MCF 10A (cell line): Measurements from ENCODE around the gene FRMD4B. TPM values are rescaled to one million over a fixed set of nuclear protein-coding genes. Genes with fewer than 3 reads are reported as not detected.

Experiments
- BruUV-seq: library from RNA; stranded (reverse); fragments of 400-500 nt; replicated peaks from 2 replicates; lab custom pipeline; 2021; lab: Mats Ljungman, UMichigan
- CTCF ChIA-PET: fragments of 300-600 bp; sonication (Branson Sonifier 250); formaldehyde crosslinking; extraction: SDS; loops from one replicate; lab custom pipeline; 2021; ENCODE audit warnings: antibody characterized with exemption, inconsistent platforms; lab: Yijun Ruan, JAX
- POLR2A ChIA-PET: fragments of 300-600, 350-650 bp; sonication (Branson Sonifier 250); formaldehyde crosslinking; extraction: SDS; loops from one replicate; lab custom pipeline; 2020; ENCODE audit warnings: antibody characterized with exemption, inconsistent platforms; lab: Yijun Ruan, JAX
- DNase-seq: peaks from one replicate; pipeline ENCODE4 v3.0.0-alpha.2; 2018; ENCODE audit not compliant: unreplicated experiment
- H3K27ac Mint-ChIP-seq: one replicate; pipeline ENCODE4 v1.8.0; 2022; ENCODE audit warnings: mild to moderate bottlenecking, low read depth, mixed read lengths; ENCODE audit not compliant: unreplicated experiment
- H3K27me3 Mint-ChIP-seq: one replicate; pipeline ENCODE4 v1.8.0; 2022; ENCODE audit warnings: mixed read lengths; ENCODE audit not compliant: insufficient read depth, unreplicated experiment
- H3K36me3 Mint-ChIP-seq: one replicate; pipeline ENCODE4 v1.8.0; 2022; ENCODE audit warnings: mild to moderate bottlenecking, moderate library complexity, mixed read lengths; ENCODE audit not compliant: insufficient read depth, unreplicated experiment
- H3K4me1 Mint-ChIP-seq: one replicate; pipeline ENCODE4 v1.8.0; 2022; ENCODE audit warnings: mixed read lengths; ENCODE audit not compliant: insufficient read depth, unreplicated experiment
- H3K4me3 Mint-ChIP-seq: one replicate; pipeline ENCODE4 v1.8.0; 2022; ENCODE audit warnings: mild to moderate bottlenecking, moderate library complexity, mixed read lengths; ENCODE audit not compliant: unreplicated experiment
- H3K9me3 Mint-ChIP-seq: one replicate; pipeline ENCODE4 v1.8.0; 2022; ENCODE audit warnings: mixed read lengths; ENCODE audit not compliant: unreplicated experiment
- CTCF ChIP-seq: fragments of 200-600 bp; IDR thresholded peaks from one replicate; pipeline ENCODE4 v1.8.0; 2022; ENCODE audit warnings: antibody characterized with exemption, mild to moderate bottlenecking; ENCODE audit not compliant: unreplicated experiment
- intact Hi-C: fragments of 100-400 bp; cut with micrococcal nuclease; formaldehyde crosslinking; loops from 2 replicates; pipeline ENCODE4 v1.14.1; 2022
- total RNA-seq: library from RNA; stranded (reverse); gene quantifications from 2 replicates; pipeline ENCODE4 v1.2.3, GENCODE V29; 2022

FRMD4B gene
- total RNA-seq, 1 experiment from 2014 or later = 39.0 TPM

- intact Hi-C loops = loop anchor here (1.0 to 5.0 kb wide), 5 partner anchors 40 to 786 kb away; no protein-coding TSS in a partner anchor
- no TSS peak for BruUV-seq
- Mint-ChIP-seq H3K36me3 (peaks cover 6% of the 10 kb centered on the region), H3K9me3 (no peaks in the 10 kb centered on the region), H3K27me3 (no peaks in the 10 kb centered on the region), H3K4me3 (no peak overlapping the region), H3K4me1 (no peaks in the 10 kb centered on the region), H3K27ac (no peak overlapping the region)
- TF ChIP-seq CTCF = peak; percentile 88
- POLR2A ChIA-PET = interaction anchor here (0.7 to 1.6 kb wide), 10 partner anchors 11 to 508 kb away, joined by 3 to 5 read pairs (median 4); no protein-coding TSS in a partner anchor
- peak; percentile 65 for DNase-seq
- CTCF ChIA-PET = interaction anchor here (0.6 to 12.3 kb wide), 80 partner anchors 7 to 694 kb away, joined by 3 to 332 read pairs (median 4); partner anchors contain the start of gene LMOD3
Measured at GRCh38 chr3:69161587-69162307, 224.1 kb downstream of the FRMD4B start.

DNA sequence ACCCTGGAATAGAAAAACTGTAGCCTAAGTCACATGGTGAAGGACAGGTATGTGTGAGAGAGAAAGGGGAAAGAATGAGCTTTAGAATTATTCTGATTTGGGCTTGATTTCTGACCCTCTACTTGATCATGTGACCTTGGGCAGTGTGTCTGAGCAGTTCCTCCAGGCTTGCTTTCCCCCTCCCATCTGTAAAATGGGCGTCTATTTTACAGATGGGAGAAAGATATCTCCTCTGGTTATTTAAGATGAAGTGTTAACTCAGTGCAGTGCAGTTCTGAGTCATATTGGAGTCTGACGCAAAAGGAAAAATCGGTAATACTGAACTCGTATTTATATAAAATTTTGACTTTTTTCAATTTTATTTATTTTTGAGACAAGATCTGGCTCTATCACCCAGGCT is 225.4 kb downstream of the FRMD4B start:
- Mint-ChIP-seq H3K36me3 (no peaks in the 10 kb centered on the region), H3K27me3 (no peaks in the 10 kb centered on the region), H3K27ac (no peak overlapping the region), H3K9me3 (no peaks in the 10 kb centered on the region), H3K4me3 (no peak overlapping the region), H3K4me1 (no peaks in the 10 kb centered on the region)
- ChIA-PET CTCF (interaction anchor here (0.6 to 12.3 kb wide), 33 partner anchors 10 to 634 kb away, joined by 3 to 332 read pairs (median 7); partner anchors contain the start of gene LMOD3), POLR2A (interaction anchor here (0.7 to 1.1 kb wide), 4 partner anchors 39 to 522 kb away, joined by 3 to 4 read pairs (median 3); partner anchors contain the start of gene FRMD4B)
- intact Hi-C loops = loop anchor here (5.0 kb wide), 1 partner anchor 787 kb away; no protein-coding TSS in a partner anchor
- no peak for DNase-seq
- BruUV-seq = no TSS peak
- TF ChIP-seq CTCF = no peak

DNA sequence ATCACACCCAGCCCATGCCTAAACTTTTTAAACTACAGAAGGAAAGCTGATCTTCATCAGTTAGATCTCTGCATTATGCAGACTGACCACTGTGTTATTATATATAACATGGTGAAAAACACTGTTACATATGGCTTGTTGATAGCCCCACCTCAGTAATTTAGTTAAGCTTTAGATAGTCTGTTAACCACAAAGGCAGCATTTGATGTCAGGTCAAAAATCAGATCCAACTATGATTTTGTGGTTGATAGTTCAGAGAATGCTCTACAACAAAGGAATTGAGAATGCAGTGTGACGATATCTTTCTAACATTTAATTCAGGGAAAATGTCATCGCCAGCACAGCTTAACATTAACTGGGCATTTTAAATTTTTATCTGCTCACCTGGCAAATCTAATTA is 225.8 kb downstream of the FRMD4B start:
- no peak for DNase-seq
- BruUV-seq = no TSS peak
- POLR2A ChIA-PET = interaction anchor here (0.6 to 1.1 kb wide), 4 partner anchors 39 to 523 kb away, joined by 3 to 6 read pairs (median 4); partner anchors contain the start of gene FRMD4B
- no peaks in the 10 kb centered on the region for H3K27me3 Mint-ChIP-seq
- H3K36me3 Mint-ChIP-seq = no peaks in the 10 kb centered on the region
- no peak overlapping the region for H3K4me3 Mint-ChIP-seq
- no peaks in the 10 kb centered on the region for H3K9me3 Mint-ChIP-seq
- no peaks in the 10 kb centered on the region for H3K4me1 Mint-ChIP-seq
- intact Hi-C loops = loop anchor here (5.0 kb wide), 1 partner anchor 787 kb away; no protein-coding TSS in a partner anchor
- CTCF ChIA-PET = interaction anchor here (0.6 to 12.3 kb wide), 21 partner anchors 9 to 1782 kb away, joined by 3 to 332 read pairs (median 10); partner anchors contain the start of gene LMOD3
- no peak for TF ChIP-seq CTCF
- no peak overlapping the region for H3K27ac Mint-ChIP-seq

- no peak for DNase-seq
- BruUV-seq = no TSS peak
- Mint-ChIP-seq H3K27ac (no peak overlapping the region), H3K27me3 (peaks cover 16% of the 10 kb centered on the region), H3K4me3 (no peak overlapping the region), H3K36me3 (no peaks in the 10 kb centered on the region), H3K4me1 (peaks cover 2% of the 10 kb centered on the region), H3K9me3 (no peaks in the 10 kb centered on the region)
- POLR2A ChIA-PET = no interaction called here
- intact Hi-C loops = no loop called here
- no peak for TF ChIP-seq CTCF
- CTCF ChIA-PET = interaction anchor here (0.8 to 2.3 kb wide), 4 partner anchors 12 to 278 kb away, joined by 3 to 13 read pairs (median 4); no protein-coding TSS in a partner anchor
Measured at GRCh38 chr3:69149586-69149985, 236.3 kb downstream of the FRMD4B start.
